MM.1S (cell line): ENCODE results near the gene PHF12.

Source experiments
- CTCF ChIP-seq: fragments of 300-600 bp; sonication (generic); IDR thresholded peaks from 2 replicates; pipeline ENCODE4 v1.5.1; 2016; ENCODE audit warnings: antibody characterized with exemption, low read length, mixed read lengths
- EZH2 ChIP-seq: fragments of 300-600 bp; sonication (generic); optimal IDR thresholded peaks from 2 replicates; pipeline ENCODE3; 2017; ENCODE audit warnings: low read depth, mild to moderate bottlenecking, antibody characterized with exemption, low read length, mixed read lengths
- EZH2phosphoT487 ChIP-seq: fragments of 300-600 bp; sonication (generic); IDR thresholded peaks from 2 replicates; pipeline ENCODE4 v1.6.1; 2018; ENCODE audit warnings: antibody characterized with exemption, low read length

DNA sequence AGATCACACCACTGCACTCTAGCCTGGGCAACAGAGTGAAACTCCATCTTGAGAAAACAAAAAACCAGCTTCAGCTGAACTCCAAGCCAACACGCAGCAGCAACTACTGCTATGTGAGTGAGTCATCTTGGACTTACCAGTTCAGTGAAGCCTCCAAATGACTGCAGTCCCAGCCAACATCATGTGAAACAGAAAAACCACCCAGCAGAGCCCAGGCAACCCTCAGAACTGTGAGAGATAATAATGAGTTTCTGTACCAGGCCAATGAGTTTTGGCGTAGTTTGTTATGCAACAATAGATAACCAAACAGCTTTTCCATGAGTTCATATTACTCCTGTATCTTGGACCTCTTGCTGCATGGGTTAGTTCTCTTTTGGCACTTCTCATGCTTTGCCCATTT, 23.3 kb downstream of the PHF12 start:
- TF ChIP-seq EZH2, result no peak
- no peak for TF ChIP-seq CTCF
- TF ChIP-seq EZH2phosphoT487, result no peak
